SHP77 (cell line): ENCODE measurements around the gene SLC25A42.
"Not testable (repeated sequence)": the region's sequence is repeated elsewhere in the genome, so short reads cannot be mapped to it uniquely, and the experiment has no call there.

ENCODE experiments used
- DNase-seq, 2 experiments: peaks; one replicate each; lab custom pipeline; 2025; lab: John Stamatoyannopoulos, UW

SLC25A42 gene

GRCh38 chr19:19063183-19064097 is at the start of gene SLC25A42:
Gene SLC25A42 (plus strand): TSS chr19:19063994. CDS start chr19:19096125, 32,131 bp downstream.
- DNase-seq, result peak; percentile 99

- no peak for DNase-seq
Observed at GRCh38 chr19:19021115-19021514, 42.7 kb upstream of the SLC25A42 start.

GRCh38 chr19:19022380-19022961 is 41.3 kb upstream of the SLC25A42 start:
- DNase-seq, result no peak

- not testable (repeated sequence) for DNase-seq
Observed at GRCh38 chr19:19023376-19023775, 40.4 kb upstream of the SLC25A42 start.

GRCh38 chr19:19025861-19026260 is 37.9 kb upstream of the SLC25A42 start:
- DNase-seq, result no peak

- DNase-seq, result no peak
Observed at GRCh38 chr19:19026299-19026971, 37.4 kb upstream of the SLC25A42 start.

GRCh38 chr19:19027228-19027627 is 36.6 kb upstream of the SLC25A42 start:
- DNase-seq, result no peak

GRCh38 chr19:19028526-19028925 is 35.3 kb upstream of the SLC25A42 start:
- DNase-seq, result no peak

- DNase-seq, result no peak
Observed at GRCh38 chr19:19031891-19032290, 31.9 kb upstream of the SLC25A42 start.

GRCh38 chr19:19032420-19033175 is 31.2 kb upstream of the SLC25A42 start:
- DNase-seq, result peak; percentile 60 to 71

- no peak for DNase-seq
Observed at GRCh38 chr19:19033176-19033425, 30.7 kb upstream of the SLC25A42 start.

GRCh38 chr19:19033426-19034203 is 30.2 kb upstream of the SLC25A42 start, which contains the start of the genes ARMC6 and SUGP2:
Gene ARMC6 (plus strand): TSS chr19:19033603. CDS start chr19:19034210, 607 bp downstream.
Gene SUGP2 (minus strand): TSS chr19:19033517. CDS start chr19:19031071, 2,446 bp downstream.
- peak; percentile 52 to 77 for DNase-seq

GRCh38 chr19:19034204-19034624 is 29.6 kb upstream of the SLC25A42 start:
- DNase-seq, result peak; percentile 67 to 81

GRCh38 chr19:19039901-19040300 is 23.9 kb upstream of the SLC25A42 start:
- no peak for DNase-seq

GRCh38 chr19:19040417-19040816 is 23.4 kb upstream of the SLC25A42 start:
- no peak for DNase-seq

- DNase-seq, result no peak
Observed at GRCh38 chr19:19042732-19043280, 21.0 kb upstream of the SLC25A42 start.

- DNase-seq, result no peak
Observed at GRCh38 chr19:19043481-19043880, 20.3 kb upstream of the SLC25A42 start.

GRCh38 chr19:19043881-19044280 is 19.9 kb upstream of the SLC25A42 start:
- DNase-seq, result no peak

GRCh38 chr19:19049406-19049805 is 14.4 kb upstream of the SLC25A42 start:
- DNase-seq, result no peak

- no peak for DNase-seq
Observed at GRCh38 chr19:19050104-19050503, 13.7 kb upstream of the SLC25A42 start.

- no peak for DNase-seq
Observed at GRCh38 chr19:19050731-19051130, 13.1 kb upstream of the SLC25A42 start.
